HCT116 (cell line): ENCODE measurements around the gene SEMA7A. TPM values are rescaled to one million over a fixed set of nuclear protein-coding genes. Genes with fewer than 3 reads are reported as not detected.

Experiments
- ATAC-seq: fragments of 200-7000 bp; cut with Tn5 transposase; 2 replicates; pipeline ENCODE4 v1.9.1; 2020; ENCODE audit warnings: mild to moderate bottlenecking, moderate library complexity
- BruUV-seq: library from RNA; stranded (reverse); fragments of 400-500 nt; replicated peaks from 2 replicates; lab custom pipeline; 2021; lab: Mats Ljungman, UMichigan
- CTCF ChIA-PET: fragments of 300-600 bp; sonication (Branson Sonifier 250); formaldehyde crosslinking; loops from one replicate; lab custom pipeline; 2021; ENCODE audit warnings: antibody characterized with exemption; lab: Charles Lee
- POLR2A ChIA-PET: fragments of 300-600, 350-600 bp; sonication (Branson Sonifier 250); formaldehyde crosslinking; loops from one replicate; lab custom pipeline; 2021; ENCODE audit warnings: antibody characterized with exemption; lab: Charles Lee
- RAD21 ChIA-PET, 2 experiments: fragments of 300-600 bp; sonication (Branson Sonifier 250); formaldehyde crosslinking; loops; one replicate each; lab custom pipeline; 2023; ENCODE audit warnings: low total read pairs in 2 of 2; ENCODE audit not compliant: uncharacterized antibody in 2 of 2, unreplicated experiment in 2 of 2, low non-redundant PET in 1 of 2; lab: Charles Lee
- DNase-seq: peaks from one replicate; pipeline ENCODE4 v3.0.0-alpha.2; 2010; ENCODE audit warnings: low read depth, low spot score
- H2AFZ ChIP-seq: fragments of 200-600 bp; shearing (Covaris generic), sonication (generic); 2 replicates; pipeline ENCODE4 v1.6.1; 2017; ENCODE audit warnings: low read depth, mixed run types, mixed read lengths, antibody characterized with exemption, low read length; ENCODE audit not compliant: poor library complexity, severe bottlenecking
- H3K27ac ChIP-seq: 2 replicates; pipeline ENCODE4 v1.5.1; 2012; ENCODE audit warnings: low read depth, low read length
- H3K27me3 ChIP-seq: fragments of 200-600 bp; sonication (generic); 2 replicates; pipeline ENCODE4 v1.6.1; 2016; ENCODE audit warnings: mixed run types, low read length, mixed read lengths; ENCODE audit not compliant: insufficient read depth
- H3K36me3 ChIP-seq, 2 experiments: fragments of 200-500 bp in 1 of 2; fragments of 200-600 bp in 1 of 2; sonication (Bioruptor generic) in 1 of 2; sonication (generic) in 1 of 2; 2 replicates each; pipeline versions ENCODE4 v1.5.1 to v1.6.1; 2014 to 2016; ENCODE audit warnings: low read length in 2 of 2, inconsistent platforms in 1 of 2, mixed read lengths in 1 of 2, mixed run types in 1 of 2; ENCODE audit not compliant: insufficient read depth in 2 of 2, control insufficient read depth in 1 of 2
- H3K4me1 ChIP-seq, 2 experiments: fragments of 200-600 bp in 1 of 2; sonication (generic) in 1 of 2; 2 replicates each; pipeline versions ENCODE4 v1.5.1 to v1.6.1; 2012 to 2017; ENCODE audit warnings: low read length in 2 of 2, inconsistent platforms in 1 of 2, mild to moderate bottlenecking in 1 of 2, mixed read lengths in 1 of 2, mixed run types in 1 of 2, moderate library complexity in 1 of 2; ENCODE audit not compliant: insufficient read depth in 2 of 2, control insufficient read depth in 1 of 2
- H3K4me2 ChIP-seq: fragments of 200-600 bp; sonication (generic); 2 replicates; pipeline ENCODE4 v1.6.1; 2017; ENCODE audit warnings: mixed run types, low read length, mixed read lengths
- H3K4me3 ChIP-seq, 2 experiments: fragments of 200-600 bp in 1 of 2; sonication (generic) in 1 of 2; replicated peaks in 1 of 2; 2 replicates each; pipeline ENCODE4 v1.5.1; 2011 to 2016; ENCODE audit warnings: low read length in 2 of 2, control low read depth in 1 of 2, low read depth in 1 of 2, mild to moderate bottlenecking in 1 of 2, mixed read lengths in 1 of 2, mixed run types in 1 of 2
- H3K79me2 ChIP-seq: fragments of 200-600 bp; sonication (generic); 2 replicates; pipeline ENCODE4 v1.6.1; 2017; ENCODE audit warnings: mild to moderate bottlenecking, mixed run types, low read length, moderate library complexity, mixed read lengths; ENCODE audit not compliant: insufficient read depth
- H3K9ac ChIP-seq: fragments of 200-600 bp; sonication (generic); 2 replicates; pipeline ENCODE4 v1.6.1; 2016; ENCODE audit warnings: low read length, mixed read lengths
- H3K9me2 ChIP-seq: fragments of 200-600 bp; sonication (generic), shearing (Covaris generic); 2 replicates; pipeline ENCODE4 v1.6.1; 2017; ENCODE audit warnings: mixed run types, mild to moderate bottlenecking, moderate library complexity; ENCODE audit not compliant: insufficient read depth
- H3K9me3 ChIP-seq, 2 experiments: fragments of 200-500 bp in 1 of 2; fragments of 200-600 bp in 1 of 2; sonication (Bioruptor generic) in 1 of 2; sonication (generic) in 1 of 2; 2 replicates each; pipeline ENCODE4 v1.6.1; 2014 to 2017; ENCODE audit warnings: low read length in 2 of 2, mixed read lengths in 2 of 2, inconsistent platforms in 1 of 2, low read depth in 1 of 2, mild to moderate bottlenecking in 1 of 2, mixed run types in 1 of 2, moderate library complexity in 1 of 2; ENCODE audit not compliant: control insufficient read depth in 1 of 2, insufficient read depth in 1 of 2
- H4K20me1 ChIP-seq: fragments of 200-600 bp; sonication (generic), shearing (Covaris generic); 2 replicates; pipeline ENCODE4 v1.6.1; 2017; ENCODE audit warnings: mixed run types, mild to moderate bottlenecking, moderate library complexity; ENCODE audit not compliant: insufficient read depth
- ATF3 ChIP-seq: IDR thresholded peaks from 2 replicates; pipeline ENCODE4 v1.6.1; 2012
- CEBPB ChIP-seq: IDR thresholded peaks from 2 replicates; pipeline ENCODE4 v1.6.1; 2012; ENCODE audit warnings: low read depth
- EZH2phosphoT487 ChIP-seq: fragments of 200-600 bp; IDR thresholded peaks from 2 replicates; pipeline ENCODE4 v1.6.1; 2018; ENCODE audit warnings: antibody characterized with exemption, borderline replicate concordance
- JUND ChIP-seq: IDR thresholded peaks from 2 replicates; pipeline ENCODE4 v1.6.1; 2012
- MAX ChIP-seq: IDR thresholded peaks from 2 replicates; pipeline ENCODE4 v1.6.1; 2012
- RAD21 ChIP-seq: IDR thresholded peaks from 2 replicates; pipeline ENCODE4 v1.6.1; 2012; ENCODE audit warnings: low read depth, mild to moderate bottlenecking
- REST ChIP-seq: IDR thresholded peaks from 2 replicates; pipeline ENCODE4 v1.6.1; 2012; ENCODE audit warnings: low read depth
- SRF ChIP-seq: IDR thresholded peaks from 2 replicates; pipeline ENCODE4 v1.6.1; 2012; ENCODE audit warnings: low read depth
- TCF7L2 ChIP-seq: IDR thresholded peaks from 2 replicates; pipeline ENCODE4 v1.7.0; 2011; ENCODE audit warnings: borderline replicate concordance, inconsistent platforms; ENCODE audit not compliant: insufficient read depth, insufficient read length; ENCODE audit errors: extremely low read depth
- ZBTB33 ChIP-seq: IDR thresholded peaks from 2 replicates; pipeline ENCODE4 v1.6.1; 2011; ENCODE audit warnings: mild to moderate bottlenecking, low read length, moderate library complexity; ENCODE audit not compliant: insufficient replicate concordance; ENCODE audit errors: extremely low read depth
- intact Hi-C: fragments of 100-400 bp; cut with micrococcal nuclease; formaldehyde crosslinking; loops from 2 replicates; pipeline ENCODE4 v1.10.0; 2022
- total RNA-seq: library from RNA; stranded (reverse); gene quantifications from one replicate; pipeline ENCODE4 v1.2.1, GENCODE V29; 2021; ENCODE audit not compliant: unreplicated experiment

SEMA7A gene
- total RNA-seq, 1 experiment from 2014 or later, result 13.8 TPM

GRCh38 chr15:74369756-74370155 lies 64.0 kb downstream of the SEMA7A start:
- Histone ChIP-seq H3K4me2 (no peak overlapping the region), H3K36me3 (no peaks in the 10 kb centered on the region), H4K20me1 (no peaks in the 10 kb centered on the region), H3K79me2 (no peaks in the 10 kb centered on the region), H3K27me3 (peaks cover 14% of the 10 kb centered on the region), H3K4me1 (peaks cover 6 to 18% of the 10 kb centered on the region in 2 experiments; a peak in 3 of 4 replicates), H2AFZ (no peak overlapping the region), H3K9ac (no peak overlapping the region), H3K9me2 (no peaks in the 10 kb centered on the region), H3K9me3 (no peaks in the 10 kb centered on the region), H3K4me3 (no peak overlapping the region), H3K27ac (no peak overlapping the region)
- ATAC-seq, result no peak
- TF ChIP-seq TCF7L2, result no peak
- RAD21 ChIA-PET, result no interaction called here
- intact Hi-C loops, result loop anchor here (10.0 kb wide), 1 partner anchor 615 kb away; no protein-coding TSS in a partner anchor
- CTCF ChIA-PET, result interaction anchor here (1.5 to 1.7 kb wide), 2 partner anchors 10 to 251 kb away, joined by 3 to 5 read pairs; no protein-coding TSS in a partner anchor
- no TSS peak for BruUV-seq
- DNase-seq, result no peak
- POLR2A ChIA-PET, result no interaction called here

GRCh38 chr15:74369084-74369745 lies 64.5 kb downstream of the SEMA7A start:
- ChIA-PET CTCF (interaction anchor here (1.5 to 1.7 kb wide), 2 partner anchors 9 to 252 kb away, joined by 3 to 5 read pairs; no protein-coding TSS in a partner anchor), POLR2A (no interaction called here), RAD21 (no interaction called here)
- DNase-seq (no peak), ATAC-seq (no peak)
- Histone ChIP-seq H3K9me3 (no peaks in the 10 kb centered on the region), H3K27ac (no peak overlapping the region), H3K4me3 (no peak overlapping the region), H3K9ac (no peak overlapping the region), H4K20me1 (no peaks in the 10 kb centered on the region), H2AFZ (no peak overlapping the region), H3K4me1 (peaks cover 4 to 12% of the 10 kb centered on the region in 2 experiments; a peak in 2 of 4 replicates), H3K4me2 (no peak overlapping the region), H3K36me3 (no peaks in the 10 kb centered on the region), H3K9me2 (no peaks in the 10 kb centered on the region), H3K79me2 (no peaks in the 10 kb centered on the region), H3K27me3 (peaks cover 14% of the 10 kb centered on the region)
- intact Hi-C loops, result no loop called here
- BruUV-seq, result no TSS peak
- TF ChIP-seq REST (no peak), EZH2phosphoT487 (no peak), SRF (no peak), RAD21 (no peak), CEBPB (no peak), MAX (no peak), JUND (no peak), ATF3 (no peak), ZBTB33 (no peak)
